HEK293 (cell line): ENCODE data around the gene RFLNA.

Source experiments
- CTCF ChIP-seq: fragments of 450-650 bp; formaldehyde crosslinking; IDR thresholded peaks from 2 replicates; pipeline ENCODE4 v1.5.1; 2016; ENCODE audit warnings: missing biosample characterization, missing genetic modification characterization
- SP2 ChIP-seq: fragments of 450-650 bp; formaldehyde crosslinking; IDR thresholded peaks from 2 replicates; pipeline ENCODE4 v1.5.1; 2016; ENCODE audit warnings: missing biosample characterization, missing genetic modification characterization
- SP7 ChIP-seq: fragments of 450-650 bp; formaldehyde crosslinking; IDR thresholded peaks from 2 replicates; pipeline ENCODE4 v1.5.1; 2016; ENCODE audit warnings: missing biosample characterization, missing genetic modification characterization
- ZFP37 ChIP-seq: fragments of 450-650 bp; formaldehyde crosslinking; IDR thresholded peaks from 2 replicates; pipeline ENCODE4 v1.5.1; 2016; ENCODE audit warnings: missing biosample characterization, missing genetic modification characterization
- ZNF16 ChIP-seq: fragments of 450-650 bp; formaldehyde crosslinking; IDR thresholded peaks from 2 replicates; pipeline ENCODE4 v1.5.1; 2016; ENCODE audit warnings: low read depth, missing biosample characterization, missing genetic modification characterization
- ZNF18 ChIP-seq: fragments of 450-650 bp; formaldehyde crosslinking; IDR thresholded peaks from 2 replicates; pipeline ENCODE4 v1.5.1; 2016; ENCODE audit warnings: missing biosample characterization, missing genetic modification characterization
- ZNF223 ChIP-seq: fragments of 450-650 bp; formaldehyde crosslinking; IDR thresholded peaks from 2 replicates; pipeline ENCODE4 v1.5.1; 2016; ENCODE audit warnings: missing biosample characterization, missing genetic modification characterization
- ZNF274 ChIP-seq, 2 experiments: fragments of 200-500 bp in 1 of 2; fragments of 450-650 bp in 1 of 2; sonication (Bioruptor generic) in 1 of 2; formaldehyde crosslinking in 1 of 2; IDR thresholded peaks; 2 replicates each; pipeline versions ENCODE4 v1.5.1 to v1.6.1; 2014 to 2016; ENCODE audit warnings: borderline replicate concordance in 1 of 2, inconsistent platforms in 1 of 2, low read length in 1 of 2, missing biosample characterization in 1 of 2, missing genetic modification characterization in 1 of 2
- ZNF292 ChIP-seq: fragments of 450-650 bp; formaldehyde crosslinking; IDR thresholded peaks from 2 replicates; pipeline ENCODE4 v1.5.1; 2016; ENCODE audit warnings: low read depth, missing biosample characterization, missing genetic modification characterization, borderline replicate concordance
- ZNF423 ChIP-seq: fragments of 450-650 bp; formaldehyde crosslinking; IDR thresholded peaks from 2 replicates; pipeline ENCODE4 v1.5.1; 2016; ENCODE audit warnings: missing biosample characterization, missing genetic modification characterization
- ZNF513 ChIP-seq: fragments of 450-650 bp; IDR thresholded peaks from 2 replicates; pipeline ENCODE4 v1.5.1; 2018; ENCODE audit warnings: missing biosample characterization, missing genetic modification characterization
- ZNF639 ChIP-seq: fragments of 450-650 bp; formaldehyde crosslinking; IDR thresholded peaks from 2 replicates; pipeline ENCODE4 v1.5.1; 2016; ENCODE audit warnings: missing biosample characterization, missing genetic modification characterization
- ZNF768 ChIP-seq: fragments of 450-650 bp; formaldehyde crosslinking; IDR thresholded peaks from 2 replicates; pipeline ENCODE4 v1.5.1; 2018; ENCODE audit warnings: missing biosample characterization, mild to moderate bottlenecking, missing genetic modification characterization
- ZSCAN30 ChIP-seq: fragments of 450-650 bp; IDR thresholded peaks from 2 replicates; pipeline ENCODE4 v1.5.1; 2018; ENCODE audit warnings: missing biosample characterization, mild to moderate bottlenecking, missing genetic modification characterization, moderate library complexity

- TF ChIP-seq ZNF292 (tag by site-specific recombination) (no peak), CTCF (tag by site-specific recombination) (no peak), ZNF16 (tag by site-specific recombination) (no peak), ZNF768 (tag by site-specific recombination) (no peak), ZFP37 (tag by site-specific recombination) (no peak), ZNF639 (tag by site-specific recombination) (no peak), ZNF18 (tag by site-specific recombination) (no peak), ZNF423 (tag by site-specific recombination) (no peak), ZNF513 (no peak), ZSCAN30 (no peak), ZNF274 (IDR thresholded peaks at IDR 0.05; ENCODE audit: low read length) (no peak), ZNF274 (tag by site-specific recombination; IDR thresholded peaks at IDR 0.05; ENCODE audit: borderline replicate concordance) (no peak), ZNF223 (tag by site-specific recombination) (no peak), SP2 (tag by site-specific recombination) (no peak), SP7 (tag by site-specific recombination) (no peak)
These were observed 21.5 kb downstream of the RFLNA start for GRCh38 chr12:124316257-124316900.
